NCI-H82 treated with DMSO at 0.1 percent for 48 hours (cell line): Measurements from ENCODE around the gene PPIF.

Experiments
- DNase-seq: peaks from one replicate; lab custom pipeline; 2025; ENCODE audit not compliant: unreplicated experiment; lab: John Stamatoyannopoulos, UW

PPIF gene

GRCh38 chr10:79313320-79313719 lies 33.9 kb upstream of the PPIF start:
- DNase-seq, result no peak

- DNase-seq, result no peak
Observed at GRCh38 chr10:79313911-79314439, 33.3 kb upstream of the PPIF start.

GRCh38 chr10:79314761-79315601 lies 32.3 kb upstream of the PPIF start:
- DNase-seq, result no peak

- DNase-seq, result no peak
Observed at GRCh38 chr10:79315602-79315920, 31.7 kb upstream of the PPIF start.

- DNase-seq, result no peak
Observed at GRCh38 chr10:79316671-79317431, 30.4 kb upstream of the PPIF start.

- DNase-seq, result no peak
Observed at GRCh38 chr10:79318369-79318768, 28.9 kb upstream of the PPIF start.

- no peak for DNase-seq
Observed at GRCh38 chr10:79319115-79319771, 28.0 kb upstream of the PPIF start.

GRCh38 chr10:79320316-79320715 lies 27.0 kb upstream of the PPIF start:
- no peak for DNase-seq

- no peak for DNase-seq
Observed at GRCh38 chr10:79320820-79321493, 26.3 kb upstream of the PPIF start.

- no peak for DNase-seq
Observed at GRCh38 chr10:79321494-79321882, 25.8 kb upstream of the PPIF start.

GRCh38 chr10:79321951-79322350 lies 25.3 kb upstream of the PPIF start:
- DNase-seq, result no peak

- no peak for DNase-seq
Observed at GRCh38 chr10:79322616-79323543, 24.4 kb upstream of the PPIF start.

- no peak for DNase-seq
Observed at GRCh38 chr10:79323602-79324001, 23.7 kb upstream of the PPIF start.

GRCh38 chr10:79324032-79324695 lies 23.1 kb upstream of the PPIF start:
- no peak for DNase-seq

- DNase-seq, result no peak
Observed at GRCh38 chr10:79326361-79327089, 20.7 kb upstream of the PPIF start.

GRCh38 chr10:79327090-79327457 lies 20.2 kb upstream of the PPIF start:
- DNase-seq, result no peak

- no peak for DNase-seq
Observed at GRCh38 chr10:79328147-79328701, 19.0 kb upstream of the PPIF start.

GRCh38 chr10:79328737-79329504 lies 18.3 kb upstream of the PPIF start:
- DNase-seq, result no peak
